Neural cell (in vitro differentiated cells): ENCODE data around the gene SPACA4.

Experiments used
- EP300 ChIP-seq: fragments of 450-650 bp; conservative IDR thresholded peaks from 2 replicates; pipeline ENCODE4 v1.6.1; 2014; ENCODE audit warnings: antibody characterized with exemption, mild to moderate bottlenecking, moderate library complexity; ENCODE audit not compliant: poor library complexity, severe bottlenecking
- EZH2 ChIP-seq: fragments of 200-600, 300-800 bp; shearing (Covaris generic), sonication (generic); IDR thresholded peaks from 2 replicates; pipeline ENCODE4 v1.6.1; 2014; ENCODE audit warnings: antibody characterized with exemption, low read length, borderline replicate concordance, mild to moderate bottlenecking; ENCODE audit not compliant: insufficient read depth, poor library complexity, severe bottlenecking
- RAD21 ChIP-seq: fragments of 450-650 bp; conservative IDR thresholded peaks from 2 replicates; pipeline ENCODE4 v1.6.1; 2014; ENCODE audit warnings: antibody characterized with exemption, mild to moderate bottlenecking, moderate library complexity
- SMC3 ChIP-seq: fragments of 450-650 bp; conservative IDR thresholded peaks from 2 replicates; pipeline ENCODE4 v1.6.1; 2014; ENCODE audit warnings: antibody characterized with exemption, mild to moderate bottlenecking, moderate library complexity; ENCODE audit not compliant: poor library complexity
- TAF1 ChIP-seq: IDR thresholded peaks from 2 replicates; pipeline ENCODE4 v1.6.1; 2012; ENCODE audit warnings: low read depth
- TF ChIP-seq, protein P1 (sequence below): fragments of 450-650 bp; IDR thresholded peaks from 2 replicates; pipeline ENCODE4 v1.5.1; 2014; ENCODE audit warnings: antibody characterized with exemption, mild to moderate bottlenecking, moderate library complexity; ENCODE audit not compliant: poor library complexity, severe bottlenecking
- TF ChIP-seq, protein P2 (sequence below): IDR thresholded peaks from 2 replicates; pipeline ENCODE4 v1.6.1; 2012; ENCODE audit warnings: borderline replicate concordance

DNA sequence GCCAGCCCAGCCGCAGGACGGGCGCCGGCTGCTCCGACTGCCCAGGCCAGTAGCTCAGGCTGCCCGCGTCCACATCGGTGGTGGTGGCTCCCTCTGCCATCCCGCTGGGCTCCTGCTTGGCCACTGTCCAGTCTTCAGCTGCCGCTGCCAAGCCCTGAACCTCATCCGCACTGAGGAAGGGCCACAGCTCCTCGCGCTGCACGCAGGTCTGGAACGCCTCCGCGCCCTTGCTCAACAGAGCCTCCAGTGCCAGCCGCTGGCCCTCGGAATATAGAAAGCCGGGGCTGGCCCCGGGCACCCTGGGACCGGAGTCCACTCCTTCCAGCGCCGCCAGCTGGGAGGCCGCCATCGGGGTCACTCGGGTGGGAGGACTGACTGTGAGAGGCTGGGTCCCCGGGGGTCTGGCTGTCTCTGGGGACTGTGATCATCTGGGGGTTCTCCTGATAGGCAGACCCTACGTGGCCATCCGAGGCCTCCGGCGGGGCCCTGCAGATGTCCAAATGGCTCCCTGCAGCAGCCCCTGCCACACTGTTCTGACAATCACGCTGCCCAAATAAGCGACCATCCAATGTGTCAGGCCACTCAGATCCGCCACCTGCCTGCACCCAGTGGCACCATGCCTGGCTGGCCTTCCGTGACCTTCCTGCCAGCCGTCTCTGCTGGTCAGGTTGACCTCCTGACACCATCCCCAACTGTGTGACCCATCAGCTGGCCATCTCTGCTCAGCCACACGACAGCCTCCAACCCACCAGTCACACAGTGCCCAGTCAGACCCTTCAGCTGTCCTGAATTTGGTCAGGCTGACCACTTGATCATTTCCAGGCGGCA lies 6.7 kb downstream of the SPACA4 start:
- TF ChIP-seq, protein P1, sequence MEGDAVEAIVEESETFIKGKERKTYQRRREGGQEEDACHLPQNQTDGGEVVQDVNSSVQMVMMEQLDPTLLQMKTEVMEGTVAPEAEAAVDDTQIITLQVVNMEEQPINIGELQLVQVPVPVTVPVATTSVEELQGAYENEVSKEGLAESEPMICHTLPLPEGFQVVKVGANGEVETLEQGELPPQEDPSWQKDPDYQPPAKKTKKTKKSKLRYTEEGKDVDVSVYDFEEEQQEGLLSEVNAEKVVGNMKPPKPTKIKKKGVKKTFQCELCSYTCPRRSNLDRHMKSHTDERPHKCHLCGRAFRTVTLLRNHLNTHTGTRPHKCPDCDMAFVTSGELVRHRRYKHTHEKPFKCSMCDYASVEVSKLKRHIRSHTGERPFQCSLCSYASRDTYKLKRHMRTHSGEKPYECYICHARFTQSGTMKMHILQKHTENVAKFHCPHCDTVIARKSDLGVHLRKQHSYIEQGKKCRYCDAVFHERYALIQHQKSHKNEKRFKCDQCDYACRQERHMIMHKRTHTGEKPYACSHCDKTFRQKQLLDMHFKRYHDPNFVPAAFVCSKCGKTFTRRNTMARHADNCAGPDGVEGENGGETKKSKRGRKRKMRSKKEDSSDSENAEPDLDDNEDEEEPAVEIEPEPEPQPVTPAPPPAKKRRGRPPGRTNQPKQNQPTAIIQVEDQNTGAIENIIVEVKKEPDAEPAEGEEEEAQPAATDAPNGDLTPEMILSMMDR, result no peak
- TF ChIP-seq, protein P2, sequence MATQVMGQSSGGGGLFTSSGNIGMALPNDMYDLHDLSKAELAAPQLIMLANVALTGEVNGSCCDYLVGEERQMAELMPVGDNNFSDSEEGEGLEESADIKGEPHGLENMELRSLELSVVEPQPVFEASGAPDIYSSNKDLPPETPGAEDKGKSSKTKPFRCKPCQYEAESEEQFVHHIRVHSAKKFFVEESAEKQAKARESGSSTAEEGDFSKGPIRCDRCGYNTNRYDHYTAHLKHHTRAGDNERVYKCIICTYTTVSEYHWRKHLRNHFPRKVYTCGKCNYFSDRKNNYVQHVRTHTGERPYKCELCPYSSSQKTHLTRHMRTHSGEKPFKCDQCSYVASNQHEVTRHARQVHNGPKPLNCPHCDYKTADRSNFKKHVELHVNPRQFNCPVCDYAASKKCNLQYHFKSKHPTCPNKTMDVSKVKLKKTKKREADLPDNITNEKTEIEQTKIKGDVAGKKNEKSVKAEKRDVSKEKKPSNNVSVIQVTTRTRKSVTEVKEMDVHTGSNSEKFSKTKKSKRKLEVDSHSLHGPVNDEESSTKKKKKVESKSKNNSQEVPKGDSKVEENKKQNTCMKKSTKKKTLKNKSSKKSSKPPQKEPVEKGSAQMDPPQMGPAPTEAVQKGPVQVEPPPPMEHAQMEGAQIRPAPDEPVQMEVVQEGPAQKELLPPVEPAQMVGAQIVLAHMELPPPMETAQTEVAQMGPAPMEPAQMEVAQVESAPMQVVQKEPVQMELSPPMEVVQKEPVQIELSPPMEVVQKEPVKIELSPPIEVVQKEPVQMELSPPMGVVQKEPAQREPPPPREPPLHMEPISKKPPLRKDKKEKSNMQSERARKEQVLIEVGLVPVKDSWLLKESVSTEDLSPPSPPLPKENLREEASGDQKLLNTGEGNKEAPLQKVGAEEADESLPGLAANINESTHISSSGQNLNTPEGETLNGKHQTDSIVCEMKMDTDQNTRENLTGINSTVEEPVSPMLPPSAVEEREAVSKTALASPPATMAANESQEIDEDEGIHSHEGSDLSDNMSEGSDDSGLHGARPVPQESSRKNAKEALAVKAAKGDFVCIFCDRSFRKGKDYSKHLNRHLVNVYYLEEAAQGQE, result no peak
- TF ChIP-seq TAF1, result no peak
- no peak for TF ChIP-seq EP300
- no peak for TF ChIP-seq EZH2
- TF ChIP-seq SMC3, result no peak
- TF ChIP-seq RAD21, result no peak
